Activated naive CD4-positive, alpha-beta T cell treated with anti-CD3 and anti-CD28 coated beads, Interleukin-2, amount 10 ng/mL, durations not matched to agents 7 days and 5 days (primary cell): ENCODE measurements around the gene RAB36.

Experiments
- CTCF ChIA-PET: fragments of 350-600 bp; sonication (Branson Sonifier 250); formaldehyde crosslinking; loops from one replicate; lab custom pipeline; 2021; ENCODE audit warnings: antibody characterized with exemption; lab: Charles Lee
- DNase-seq: peaks from one replicate; pipeline ENCODE4 v3.0.0-alpha.2; 2020
- H3K27ac Mint-ChIP-seq: one replicate; pipeline ENCODE4 v1.8.0; 2021; ENCODE audit warnings: mild to moderate bottlenecking, moderate library complexity, mixed read lengths
- H3K27me3 Mint-ChIP-seq: one replicate; pipeline ENCODE4 v1.8.0; 2021; ENCODE audit warnings: mild to moderate bottlenecking, mixed read lengths
- H3K36me3 Mint-ChIP-seq: one replicate; pipeline ENCODE4 v1.8.0; 2021; ENCODE audit warnings: mixed read lengths
- H3K4me1 Mint-ChIP-seq: one replicate; pipeline ENCODE4 v1.8.0; 2021; ENCODE audit warnings: mixed read lengths
- H3K4me3 Mint-ChIP-seq: one replicate; pipeline ENCODE4 v1.8.0; 2021; ENCODE audit warnings: mild to moderate bottlenecking, moderate library complexity, mixed read lengths
- H3K9me3 Mint-ChIP-seq: one replicate; pipeline ENCODE4 v1.8.0; 2021; ENCODE audit warnings: mixed read lengths

RAB36 gene

GRCh38 chr22:23157560-23158515 lies 12.6 kb downstream of the RAB36 start:
- Mint-ChIP-seq H3K4me3 (no peak overlapping the region), H3K9me3 (no peaks in the 10 kb centered on the region), H3K4me1 (peaks cover 9% of the 10 kb centered on the region), H3K27me3 (peaks cover 13% of the 10 kb centered on the region), H3K36me3 (no peaks in the 10 kb centered on the region), H3K27ac (no peak overlapping the region)
- no peak for DNase-seq
- CTCF ChIA-PET: interaction anchor here (1.4 to 1.5 kb wide), 2 partner anchors 11 to 14 kb away, joined by 4 to 5 read pairs; no protein-coding TSS in a partner anchor

GRCh38 chr22:23158516-23159290 lies 13.4 kb downstream of the RAB36 start:
- Mint-ChIP-seq H3K27me3 (peaks cover 13% of the 10 kb centered on the region), H3K36me3 (no peaks in the 10 kb centered on the region), H3K4me3 (no peak overlapping the region), H3K9me3 (no peaks in the 10 kb centered on the region), H3K27ac (no peak overlapping the region), H3K4me1 (peaks cover 2% of the 10 kb centered on the region)
- CTCF ChIA-PET: interaction anchor here (1.5 kb wide), 1 partner anchor 11 kb away, joined by 5 read pairs; no protein-coding TSS in a partner anchor
- DNase-seq: no peak

GRCh38 chr22:23159291-23159630 lies 14.0 kb downstream of the RAB36 start:
- Mint-ChIP-seq H3K27ac (no peak overlapping the region), H3K9me3 (no peaks in the 10 kb centered on the region)

GRCh38 chr22:23161029-23161428 lies 15.8 kb downstream of the RAB36 start:
- H3K9me3 Mint-ChIP-seq: no peaks in the 10 kb centered on the region
- H3K4me1 Mint-ChIP-seq: no peaks in the 10 kb centered on the region
- DNase-seq: no peak
- H3K36me3 Mint-ChIP-seq: no peaks in the 10 kb centered on the region
- no peak overlapping the region for H3K4me3 Mint-ChIP-seq
- CTCF ChIA-PET: no interaction called here
- no peak overlapping the region for H3K27ac Mint-ChIP-seq
- peaks cover 9% of the 10 kb centered on the region for H3K27me3 Mint-ChIP-seq

More at GRCh38 chr22:23159291-23159630, 14.0 kb downstream of the RAB36 start:
- CTCF ChIA-PET: no interaction called here
- H3K27me3 Mint-ChIP-seq: peaks cover 13% of the 10 kb centered on the region
- H3K4me3 Mint-ChIP-seq: no peak overlapping the region
- no peaks in the 10 kb centered on the region for H3K36me3 Mint-ChIP-seq
- no peak for DNase-seq
- no peaks in the 10 kb centered on the region for H3K4me1 Mint-ChIP-seq

GRCh38 chr22:23161574-23161973 lies 16.3 kb downstream of the RAB36 start:
- H3K27ac Mint-ChIP-seq: no peak overlapping the region
- H3K9me3 Mint-ChIP-seq: no peaks in the 10 kb centered on the region
- peaks cover 6% of the 10 kb centered on the region for H3K27me3 Mint-ChIP-seq
- H3K4me1 Mint-ChIP-seq: no peaks in the 10 kb centered on the region
- DNase-seq: no peak
- H3K36me3 Mint-ChIP-seq: no peaks in the 10 kb centered on the region
- CTCF ChIA-PET: no interaction called here
- H3K4me3 Mint-ChIP-seq: no peak overlapping the region

- Mint-ChIP-seq H3K4me3 (no peak overlapping the region), H3K27me3 (peaks cover 10% of the 10 kb centered on the region), H3K9me3 (no peaks in the 10 kb centered on the region), H3K4me1 (no peaks in the 10 kb centered on the region), H3K36me3 (no peaks in the 10 kb centered on the region), H3K27ac (peak overlapping the region; percentile 28)
- CTCF ChIA-PET: interaction anchor here (0.6 to 1.0 kb wide), 3 partner anchors 9 to 127 kb away, joined by 3 read pairs; no protein-coding TSS in a partner anchor
- no peak for DNase-seq
Observed at GRCh38 chr22:23163665-23164064, 18.4 kb downstream of the RAB36 start.

GRCh38 chr22:23164091-23164490 lies 18.8 kb downstream of the RAB36 start:
- Mint-ChIP-seq H3K36me3 (no peaks in the 10 kb centered on the region), H3K27ac (no peak overlapping the region), H3K4me1 (no peaks in the 10 kb centered on the region), H3K27me3 (peaks cover 10% of the 10 kb centered on the region), H3K4me3 (no peak overlapping the region), H3K9me3 (no peaks in the 10 kb centered on the region)
- CTCF ChIA-PET: interaction anchor here (0.6 to 1.0 kb wide), 2 partner anchors 9 to 126 kb away, joined by 3 read pairs; no protein-coding TSS in a partner anchor
- DNase-seq: no peak

- no peaks in the 10 kb centered on the region for H3K9me3 Mint-ChIP-seq
- no peak overlapping the region for H3K27ac Mint-ChIP-seq
- H3K27me3 Mint-ChIP-seq: peaks cover 14% of the 10 kb centered on the region
- no peaks in the 10 kb centered on the region for H3K36me3 Mint-ChIP-seq
- H3K4me3 Mint-ChIP-seq: no peak overlapping the region
- CTCF ChIA-PET: no interaction called here
- no peaks in the 10 kb centered on the region for H3K4me1 Mint-ChIP-seq
- DNase-seq: no peak
Observed at GRCh38 chr22:23166042-23166831, 21.0 kb downstream of the RAB36 start.

GRCh38 chr22:23166841-23167616 lies 21.8 kb downstream of the RAB36 start:
- H3K4me1 Mint-ChIP-seq: no peaks in the 10 kb centered on the region
- CTCF ChIA-PET: no interaction called here

GRCh38 chr22:23168391-23169042 lies 23.2 kb downstream of the RAB36 start:
- no peaks in the 10 kb centered on the region for H3K36me3 Mint-ChIP-seq
- H3K4me1 Mint-ChIP-seq: no peaks in the 10 kb centered on the region
- H3K4me3 Mint-ChIP-seq: no peak overlapping the region
- H3K27me3 Mint-ChIP-seq: peaks cover 14% of the 10 kb centered on the region
- H3K9me3 Mint-ChIP-seq: no peaks in the 10 kb centered on the region
- CTCF ChIA-PET: interaction anchor here (1.7 kb wide), 1 partner anchor 113 kb away, joined by 3 read pairs; no protein-coding TSS in a partner anchor
- H3K27ac Mint-ChIP-seq: no peak overlapping the region
- DNase-seq: no peak

More at GRCh38 chr22:23166841-23167616, 21.8 kb downstream of the RAB36 start:
- H3K27ac Mint-ChIP-seq: no peak overlapping the region
- H3K4me3 Mint-ChIP-seq: no peak overlapping the region
- no peaks in the 10 kb centered on the region for H3K9me3 Mint-ChIP-seq
- peaks cover 14% of the 10 kb centered on the region for H3K27me3 Mint-ChIP-seq
- no peak for DNase-seq
- no peaks in the 10 kb centered on the region for H3K36me3 Mint-ChIP-seq

GRCh38 chr22:23169043-23169406 lies 23.7 kb downstream of the RAB36 start:
- H3K9me3 Mint-ChIP-seq: no peaks in the 10 kb centered on the region
- H3K27me3 Mint-ChIP-seq: peaks cover 17% of the 10 kb centered on the region
- H3K4me3 Mint-ChIP-seq: no peak overlapping the region
- DNase-seq: no peak
- no peak overlapping the region for H3K27ac Mint-ChIP-seq
- H3K4me1 Mint-ChIP-seq: peaks cover 2% of the 10 kb centered on the region
- CTCF ChIA-PET: interaction anchor here (1.7 kb wide), 1 partner anchor 113 kb away, joined by 3 read pairs; no protein-coding TSS in a partner anchor
- H3K36me3 Mint-ChIP-seq: no peaks in the 10 kb centered on the region

GRCh38 chr22:23175817-23176644 lies 30.8 kb downstream of the RAB36 start:
- no peak overlapping the region for H3K4me3 Mint-ChIP-seq
- CTCF ChIA-PET: interaction anchor here (0.6 to 13.7 kb wide), 13 partner anchors 20 to 324 kb away, joined by 3 to 247 read pairs (median 4); no protein-coding TSS in a partner anchor
- peaks cover 12% of the 10 kb centered on the region for H3K27me3 Mint-ChIP-seq
- H3K4me1 Mint-ChIP-seq: peaks cover 40% of the 10 kb centered on the region
- peak; percentile 39 for DNase-seq
- peaks cover 12% of the 10 kb centered on the region for H3K9me3 Mint-ChIP-seq
- peaks cover 7% of the 10 kb centered on the region for H3K36me3 Mint-ChIP-seq
- peak overlapping the region; percentile 80 for H3K27ac Mint-ChIP-seq
